ENCODE results near the gene SEPTIN11.

DNA sequence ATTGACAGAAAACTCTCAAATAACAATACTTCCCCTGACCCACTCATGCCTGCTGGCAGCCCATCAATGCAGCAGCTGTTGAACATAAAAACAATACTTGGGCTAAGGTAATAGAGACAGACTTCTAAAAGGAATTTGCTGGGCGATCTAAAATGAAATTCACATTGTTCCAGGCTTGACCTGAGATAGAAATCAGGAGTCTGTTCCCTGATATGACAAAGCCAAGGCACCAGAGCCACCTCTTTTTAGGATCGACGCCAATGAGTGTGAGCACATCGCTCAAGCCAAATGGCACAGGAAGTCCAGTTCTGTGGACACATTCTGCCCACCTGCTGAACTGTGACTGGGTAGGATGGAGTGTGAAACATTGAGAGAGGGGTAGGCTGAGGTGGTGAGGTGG, 4.9 kb downstream of the SEPTIN11 start:
- TF ChIP-seq EZH2 (IDR thresholded peaks at IDR 0.05; ENCODE audit: borderline replicate concordance, low read length) = no peak
- no peak for TF ChIP-seq CTCF (IDR thresholded peaks at IDR 0.05; ENCODE audit: low read length)

All from OCI-LY1 (cell line).